Right lobe of liver (tissue), 6 donors: Measurements from ENCODE around the gene NRP2. TPM values are rescaled to one million over a fixed set of nuclear protein-coding genes. Genes with fewer than 3 reads are reported as not detected.

Experiments
- ATAC-seq, 4 donors: fragments of 200-7000 bp; cut with Tn5 transposase; one replicate each; pipeline ENCODE4 v1.9.1; 2020; ENCODE audit warnings: mild to moderate bottlenecking in 4 of 4, moderate library complexity in 4 of 4
- DNase-seq, 3 donors: peaks; one replicate each; pipeline ENCODE4 v3.0.0-alpha.2; 2020
- H3K27ac ChIP-seq, 3 donors: fragments of 200-600 bp; one replicate each; pipeline ENCODE4 v1.8.0; 2022
- H3K27me3 ChIP-seq, 2 donors: fragments of 200-600 bp; one replicate each; pipeline ENCODE4 v1.8.0; 2022
- H3K36me3 ChIP-seq, 4 donors: fragments of 200-600 bp; sonication (generic) in 1 of 4; one replicate each; pipeline versions ENCODE4 v1.5.1 to v1.8.0; 2017 to 2022; ENCODE audit warnings: control low read depth in 1 of 4
- H3K4me1 ChIP-seq, 4 donors: fragments of 200-600 bp; sonication (generic) in 1 of 4; one replicate each; pipeline versions ENCODE4 v1.5.1 to v1.8.0; 2017 to 2022; ENCODE audit warnings: control low read depth in 1 of 4
- H3K4me3 ChIP-seq, 3 donors: fragments of 200-600 bp; one replicate each; pipeline ENCODE4 v1.8.0; 2022
- H3K9me3 ChIP-seq, 4 donors: fragments of 200-600 bp; sonication (generic) in 1 of 4; one replicate each; pipeline versions ENCODE4 v1.5.1 to v1.8.0; 2017 to 2022; ENCODE audit warnings: control low read depth in 1 of 4
- CTCF ChIP-seq, 4 donors: fragments of 200-600 bp in 3 of 4; fragments of 450-650 bp in 1 of 4; IDR thresholded peaks; one replicate each; pipeline versions ENCODE4 v1.5.1 to v1.8.0; 2016 to 2022; ENCODE audit warnings: antibody characterized with exemption in 4 of 4, mild to moderate bottlenecking in 2 of 4
- POLR2A ChIP-seq: fragments of 450-650 bp; IDR thresholded peaks from one replicate; pipeline ENCODE4 v1.6.1; 2017; ENCODE audit warnings: antibody characterized with exemption, mild to moderate bottlenecking
- WGBS: methylation state at CpG from one replicate; pipeline ENCODE4 v1.1.6; 2018; ENCODE audit warnings: low coverage, low lambda C conversion rate; ENCODE audit not compliant: insufficient coverage; ENCODE audit errors: missing lambda C conversion rate; 5-methylcytosine and 5-hydroxymethylcytosine counted together
- intact Hi-C, 2 donors: fragments of 100-400 bp; cut with DNase I; formaldehyde crosslinking; loops; one replicate each; pipeline versions ENCODE4 v1.11.2 to v1.14.1; 2022
- total RNA-seq, 6 experiments: library from RNA; depleted of rRNA in 2 of 6; stranded (reverse); fragments of >200 nt in 2 of 6; fragmentation: NEBNext Ultra II Directional in 3 of 6; extraction: Animal tissue kit (Norgen Biotek cat#: 25700) in 3 of 6; gene quantifications; one replicate each; pipeline versions ENCODE4 v1.1.0 to v1.2.4, GENCODE V29; 2016 to 2023
- donor health status: DM: no; HTN: yes; CAD: no.
- donor health status: DM: no; HTN: no; CAD: no.
- donor health status: DM: no; HTN: no; CAD: no.
- donor health status: DM: no; HTN: yes; CAD: no.
- donor health status: DM: no; HTN: yes; CAD: no.

Gene NRP2
- total RNA-seq, 6 experiments from 2014 or later: 5.5 to 23.7 (median 8.6) TPM

GRCh38 chr2:205835923-205836322 is 153.6 kb downstream of the NRP2 start:
- TF ChIP-seq POLR2A (no peak), CTCF (IDR thresholded peaks at IDR 0.05) (no peak)
- 38% methylated on average over 5 of the region's 5 CpGs for WGBS
- no peaks in the 10 kb centered on the region for H3K27me3 ChIP-seq
- H3K9me3 ChIP-seq: no peaks in the 10 kb centered on the region
- H3K4me1 ChIP-seq: no peaks in the 10 kb centered on the region
- no peak for DNase-seq
- H3K36me3 ChIP-seq: no peaks in the 10 kb centered on the region
- intact Hi-C loops: no loop called here
- H3K4me3 ChIP-seq: no peak overlapping the region
- no peak for ATAC-seq
- no peak overlapping the region for H3K27ac ChIP-seq

- TF ChIP-seq CTCF (IDR thresholded peaks at IDR 0.05) (no peak), POLR2A (no peak)
- no peak for ATAC-seq
- H3K36me3 ChIP-seq: no peaks in the 10 kb centered on the region
- H3K9me3 ChIP-seq: no peaks in the 10 kb centered on the region
- no peak overlapping the region for H3K4me3 ChIP-seq
- H3K4me1 ChIP-seq: no peaks in the 10 kb centered on the region
- no peak overlapping the region for H3K27ac ChIP-seq
- no peak for DNase-seq
- intact Hi-C loops: no loop called here
- H3K27me3 ChIP-seq: no peaks in the 10 kb centered on the region
- WGBS: 84% methylated on average over 9 of the region's 13 CpGs
These were observed 154.3 kb downstream of the NRP2 start for GRCh38 chr2:205836477-205837221.

- intact Hi-C loops: no loop called here
- no peaks in the 10 kb centered on the region for H3K9me3 ChIP-seq
- no peak for TF ChIP-seq POLR2A
- TF ChIP-seq CTCF (IDR thresholded peaks at IDR 0.05): no peak
- ATAC-seq: no peak
- no peaks in the 10 kb centered on the region for H3K4me1 ChIP-seq
- WGBS: 40% methylated on average over 1 of the region's 1 CpG
- DNase-seq: no peak
- no peaks in the 10 kb centered on the region for H3K36me3 ChIP-seq
- no peaks in the 10 kb centered on the region for H3K27me3 ChIP-seq
- H3K4me3 ChIP-seq: no peak overlapping the region
- no peak overlapping the region for H3K27ac ChIP-seq
These were observed 155.4 kb downstream of the NRP2 start for GRCh38 chr2:205837663-205838062.

GRCh38 chr2:205845446-205845845 is 163.1 kb downstream of the NRP2 start:
- Histone ChIP-seq H3K9me3 (no peaks in the 10 kb centered on the region), H3K27me3 (no peaks in the 10 kb centered on the region), H3K4me1 (no peaks in the 10 kb centered on the region), H3K4me3 (no peak overlapping the region), H3K27ac (no peak overlapping the region), H3K36me3 (no peaks in the 10 kb centered on the region)
- no peak for TF ChIP-seq POLR2A
- no peak for TF ChIP-seq CTCF (IDR thresholded peaks at IDR 0.05)
- WGBS: 70% methylated on average over 3 of the region's 3 CpGs
- ATAC-seq: no peak
- intact Hi-C loops: no loop called here
- no peak for DNase-seq
